Stimulated activated memory B cell treated with anti-CD40 and anti-IgM and Interleukin-4, amounts not matched to agents 10 μg/mL and 1 μg/mL and 100 μg/mL, for 72 hours (primary cell): ENCODE data around the gene PLAAT4.
A peak's percentile ranks its signal among the peaks of the same experiment; 100 is the strongest.
"Not testable (repeated sequence)": the region's sequence is repeated elsewhere in the genome, so short reads cannot be mapped to it uniquely, and the experiment has no call there.

Source experiments
- ATAC-seq: fragments of 150-1000 bp; cut with Tn5 transposase; 2 replicates; pipeline ENCODE4 v1.10.0; 2021
- H3K27ac Mint-ChIP-seq: one replicate; pipeline ENCODE4 v1.8.0; 2022; ENCODE audit warnings: mild to moderate bottlenecking, mixed read lengths
- H3K27me3 Mint-ChIP-seq: one replicate; pipeline ENCODE4 v1.8.0; 2022; ENCODE audit warnings: mixed read lengths
- H3K36me3 Mint-ChIP-seq: one replicate; pipeline ENCODE4 v1.8.0; 2022; ENCODE audit warnings: mixed read lengths
- H3K4me1 Mint-ChIP-seq: one replicate; pipeline ENCODE4 v1.8.0; 2022; ENCODE audit warnings: mixed read lengths
- H3K4me3 Mint-ChIP-seq: one replicate; pipeline ENCODE4 v1.8.0; 2022; ENCODE audit warnings: mild to moderate bottlenecking, moderate library complexity, mixed read lengths
- H3K9me3 Mint-ChIP-seq: one replicate; pipeline ENCODE4 v1.8.0; 2022; ENCODE audit warnings: mixed read lengths

Gene PLAAT4

DNA sequence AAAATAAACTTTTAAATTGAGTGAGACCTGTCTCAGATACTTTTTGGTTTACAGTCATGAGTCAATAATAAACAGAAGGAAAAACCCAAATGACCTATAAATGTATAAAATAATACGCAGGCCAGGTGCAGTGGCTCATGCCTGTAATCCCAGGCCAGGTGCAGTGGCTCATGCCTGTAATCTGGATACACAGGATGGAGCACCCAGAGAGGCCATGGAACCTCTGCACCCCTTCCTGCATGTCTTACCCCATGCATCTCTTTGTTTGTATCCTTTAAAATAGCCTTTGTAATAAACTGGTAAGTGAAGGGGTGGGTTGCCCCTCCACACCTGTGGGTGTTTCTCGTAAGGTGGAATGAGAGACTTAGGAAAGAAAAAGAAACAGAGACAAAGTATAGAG is 8.9 kb upstream of the PLAAT4 start:
- Mint-ChIP-seq H3K9me3 (peaks cover 3% of the 10 kb centered on the region), H3K4me1 (peaks cover 15% of the 10 kb centered on the region), H3K27me3 (peaks cover 14% of the 10 kb centered on the region), H3K27ac (no peak overlapping the region), H3K36me3 (peaks cover 11% of the 10 kb centered on the region), H3K4me3 (no peak overlapping the region)
- no peak for ATAC-seq

DNA sequence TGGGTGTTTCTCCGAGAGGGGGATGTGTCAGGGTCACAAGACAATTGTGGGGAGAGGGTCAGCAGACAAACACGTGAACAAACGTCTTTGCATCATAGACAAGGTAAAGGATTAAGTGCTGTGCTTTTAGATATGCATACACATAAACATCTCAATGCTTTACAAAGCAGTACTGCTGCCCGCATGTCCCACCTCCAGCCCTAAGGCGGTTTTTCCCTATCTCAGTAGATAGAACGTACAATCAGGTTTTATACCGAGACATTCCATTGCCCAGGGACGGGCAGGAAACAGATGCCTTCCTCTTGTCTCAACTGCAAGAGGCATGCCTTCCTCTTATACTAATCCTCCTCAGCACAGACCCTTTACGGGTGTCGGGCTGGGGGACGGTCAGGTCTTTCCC is 8.5 kb upstream of the PLAAT4 start:
- H3K27ac Mint-ChIP-seq: not testable (repeated sequence)

GRCh38 chr11:63528729-63529278 is 7.8 kb upstream of the PLAAT4 start:
- H3K9me3 Mint-ChIP-seq, H3K4me3 Mint-ChIP-seq, H3K27me3 Mint-ChIP-seq, H3K36me3 Mint-ChIP-seq, H3K27ac Mint-ChIP-seq, ATAC-seq: not testable (repeated sequence)
- peaks cover 22% of the 10 kb centered on the region for H3K4me1 Mint-ChIP-seq

More for the DNA sequence above, 8.5 kb upstream of the PLAAT4 start:
- not testable (repeated sequence) for H3K9me3 Mint-ChIP-seq, H3K4me3 Mint-ChIP-seq, H3K27me3 Mint-ChIP-seq, ATAC-seq
- Mint-ChIP-seq H3K4me1 (peaks cover 15% of the 10 kb centered on the region), H3K36me3 (peaks cover 10% of the 10 kb centered on the region)

- H3K27ac Mint-ChIP-seq, H3K9me3 Mint-ChIP-seq, ATAC-seq, H3K4me3 Mint-ChIP-seq, H3K27me3 Mint-ChIP-seq, H3K36me3 Mint-ChIP-seq: not testable (repeated sequence)
- peaks cover 27% of the 10 kb centered on the region for H3K4me1 Mint-ChIP-seq
These were observed 7.2 kb upstream of the PLAAT4 start for GRCh38 chr11:63529373-63529772.

GRCh38 chr11:63530021-63530420 is 6.6 kb upstream of the PLAAT4 start:
- Mint-ChIP-seq H3K4me3 (no peak overlapping the region), H3K4me1 (peaks cover 28% of the 10 kb centered on the region), H3K9me3 (no peaks in the 10 kb centered on the region), H3K27me3 (no peaks in the 10 kb centered on the region), H3K27ac (no peak overlapping the region), H3K36me3 (no peaks in the 10 kb centered on the region)
- no peak for ATAC-seq

DNA sequence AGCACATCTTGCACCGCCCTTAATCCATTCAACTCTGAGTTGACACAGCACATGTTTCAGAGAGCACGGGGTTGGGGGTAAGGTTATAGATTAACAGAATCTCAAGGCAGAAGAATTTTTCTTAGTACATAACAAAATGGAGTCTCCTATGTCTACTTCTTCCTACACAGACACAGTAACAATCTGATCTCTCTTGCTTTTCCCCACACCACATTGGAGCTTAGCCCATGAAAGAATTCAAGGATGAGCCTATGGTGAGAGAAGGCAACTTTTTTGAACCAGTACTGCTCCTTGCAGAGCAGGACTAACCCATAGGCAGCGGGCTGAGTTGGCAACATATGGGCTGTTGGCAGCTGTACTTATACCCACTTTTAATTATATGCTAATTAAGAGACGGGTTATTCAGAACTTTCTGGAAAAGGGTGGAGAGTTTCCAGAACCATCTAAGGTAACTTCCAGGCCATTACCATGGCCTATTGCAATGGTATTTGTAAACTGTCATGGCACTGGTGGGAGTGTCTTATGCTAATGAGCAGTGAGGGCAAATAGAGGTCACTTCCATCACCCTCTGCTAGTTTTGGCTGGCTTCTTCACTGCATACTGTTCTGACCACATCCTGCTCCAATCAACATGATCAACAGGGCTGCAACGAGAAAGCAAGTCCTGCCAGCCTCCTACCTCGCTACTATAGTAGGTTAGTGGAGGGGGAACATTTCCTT is 5.4 kb upstream of the PLAAT4 start:
- H3K36me3 Mint-ChIP-seq, H3K4me3 Mint-ChIP-seq, H3K9me3 Mint-ChIP-seq, H3K27me3 Mint-ChIP-seq, H3K27ac Mint-ChIP-seq: not testable (repeated sequence)
- peak; percentile 93 for ATAC-seq
- peaks cover 34% of the 10 kb centered on the region for H3K4me1 Mint-ChIP-seq

GRCh38 chr11:63532117-63532516 is 4.5 kb upstream of the PLAAT4 start:
- Mint-ChIP-seq H3K4me1 (peaks cover 43% of the 10 kb centered on the region), H3K27ac (no peak overlapping the region), H3K4me3 (no peak overlapping the region), H3K9me3 (no peaks in the 10 kb centered on the region), H3K36me3 (no peaks in the 10 kb centered on the region), H3K27me3 (no peaks in the 10 kb centered on the region)
- ATAC-seq: no peak

DNA sequence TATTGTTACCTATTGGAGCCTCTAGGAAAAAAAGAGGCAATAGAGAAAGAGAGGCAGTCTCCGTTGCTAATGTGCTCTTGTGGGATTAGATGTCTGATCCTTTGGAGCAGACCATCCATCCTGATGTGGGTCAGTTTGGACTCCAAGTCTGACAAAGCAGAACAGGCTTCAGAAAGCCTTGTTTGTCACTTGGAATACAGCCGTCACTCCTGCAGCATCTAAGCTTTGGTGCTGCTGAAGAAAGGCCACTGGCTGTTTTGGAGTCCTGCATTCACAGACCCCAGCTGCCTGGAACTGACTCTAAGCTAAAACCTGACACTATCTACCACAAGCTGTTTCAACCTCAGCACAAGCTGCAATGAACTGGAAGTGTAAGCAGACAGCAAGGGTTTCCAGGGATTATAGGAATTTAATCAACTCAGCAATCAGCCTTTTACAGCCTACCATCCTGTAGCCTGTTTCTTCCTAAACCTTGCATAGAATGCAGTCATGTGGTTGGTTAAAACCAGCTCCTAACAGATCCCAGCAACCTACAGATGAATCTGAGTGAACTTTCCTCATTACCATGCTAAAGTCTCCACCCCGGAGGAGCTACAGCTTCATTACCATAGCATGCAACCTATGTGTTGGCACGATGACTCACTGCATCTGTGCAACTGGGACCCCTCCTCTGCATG is 3.7 kb upstream of the PLAAT4 start:
- Mint-ChIP-seq H3K4me1 (peaks cover 51% of the 10 kb centered on the region), H3K27ac (no peak overlapping the region), H3K4me3 (no peak overlapping the region), H3K9me3 (no peaks in the 10 kb centered on the region), H3K36me3 (no peaks in the 10 kb centered on the region), H3K27me3 (no peaks in the 10 kb centered on the region)
- ATAC-seq: no peak

DNA sequence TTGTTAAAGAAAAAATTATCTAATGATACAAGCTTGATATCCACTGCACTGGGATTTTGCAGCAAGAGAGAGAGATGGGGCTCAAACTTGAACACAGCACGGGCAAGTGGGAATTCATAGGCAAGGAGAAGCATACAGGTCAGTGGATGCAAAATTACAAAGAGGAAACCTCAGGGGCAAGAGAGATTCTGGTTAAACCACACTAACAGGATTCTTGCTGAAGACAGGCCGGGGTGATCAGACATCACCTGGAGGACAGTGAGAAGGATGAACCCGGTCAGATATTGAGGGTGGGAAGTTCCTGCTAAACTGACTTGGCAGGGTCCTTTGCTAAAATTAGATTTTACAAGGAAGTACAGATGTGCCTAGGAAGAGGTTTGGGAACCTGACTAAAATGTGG is 2.5 kb upstream of the PLAAT4 start:
- H3K4me1 Mint-ChIP-seq: peaks cover 61% of the 10 kb centered on the region
- H3K4me3 Mint-ChIP-seq: no peak overlapping the region
- H3K36me3 Mint-ChIP-seq: no peaks in the 10 kb centered on the region
- ATAC-seq: no peak
- no peaks in the 10 kb centered on the region for H3K27me3 Mint-ChIP-seq
- no peaks in the 10 kb centered on the region for H3K9me3 Mint-ChIP-seq
- no peak overlapping the region for H3K27ac Mint-ChIP-seq

DNA sequence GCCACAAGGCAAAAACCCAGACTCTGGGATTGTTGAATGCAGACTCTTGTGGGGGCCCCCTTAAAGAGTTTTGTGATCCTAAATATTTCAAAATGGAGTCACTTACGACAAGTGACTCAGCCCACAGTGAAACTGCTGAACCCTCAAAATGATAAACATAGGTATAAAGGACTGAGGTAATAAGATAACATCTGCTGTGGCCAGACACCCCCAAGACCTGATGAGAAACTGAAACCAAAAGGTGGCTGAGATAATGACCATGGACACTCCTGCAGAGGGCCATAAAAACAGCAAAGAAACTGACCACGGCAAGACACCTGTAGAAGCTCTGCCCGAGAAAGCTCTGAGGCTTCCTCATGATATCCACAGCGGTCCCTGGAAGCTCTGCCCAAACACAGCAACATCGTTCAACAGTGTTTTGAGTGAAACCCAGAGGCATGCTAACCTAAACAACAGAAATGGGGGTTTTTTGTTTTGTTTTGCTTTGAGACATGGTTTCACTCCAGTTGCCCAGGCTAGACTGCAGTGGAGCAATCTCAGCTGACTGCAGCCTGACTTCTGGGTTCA is 1.6 kb upstream of the PLAAT4 start:
- Mint-ChIP-seq H3K4me1 (peaks cover 61% of the 10 kb centered on the region), H3K9me3 (no peaks in the 10 kb centered on the region), H3K27ac (peak overlapping the region; percentile 85), H3K4me3 (no peak overlapping the region), H3K36me3 (no peaks in the 10 kb centered on the region), H3K27me3 (no peaks in the 10 kb centered on the region)
- no peak for ATAC-seq

DNA sequence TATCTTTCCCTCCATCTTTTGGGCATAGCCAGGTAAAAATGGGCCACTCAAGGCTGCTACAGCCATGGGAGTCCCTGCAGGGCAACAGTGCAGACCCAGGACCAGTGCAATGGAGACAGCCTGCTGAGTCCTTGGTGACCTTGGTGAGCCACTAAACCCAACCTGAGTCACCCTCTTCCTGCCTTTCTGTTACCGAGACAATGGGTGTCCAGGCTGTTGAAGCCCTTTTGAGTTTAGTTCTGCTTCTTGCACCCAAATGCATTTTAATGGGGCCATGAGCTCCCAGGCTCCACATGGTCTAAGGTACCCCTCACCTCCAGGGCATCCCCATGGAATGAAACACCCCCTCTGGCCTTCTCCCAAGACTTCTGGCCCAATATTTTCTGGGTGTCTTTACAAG is 874 bp upstream of the PLAAT4 start:
- ATAC-seq: no peak
- Mint-ChIP-seq H3K27ac (peak overlapping the region; percentile 85), H3K4me1 (peaks cover 61% of the 10 kb centered on the region), H3K27me3 (no peaks in the 10 kb centered on the region), H3K36me3 (no peaks in the 10 kb centered on the region), H3K9me3 (no peaks in the 10 kb centered on the region), H3K4me3 (peak overlapping the region; percentile 78)

DNA sequence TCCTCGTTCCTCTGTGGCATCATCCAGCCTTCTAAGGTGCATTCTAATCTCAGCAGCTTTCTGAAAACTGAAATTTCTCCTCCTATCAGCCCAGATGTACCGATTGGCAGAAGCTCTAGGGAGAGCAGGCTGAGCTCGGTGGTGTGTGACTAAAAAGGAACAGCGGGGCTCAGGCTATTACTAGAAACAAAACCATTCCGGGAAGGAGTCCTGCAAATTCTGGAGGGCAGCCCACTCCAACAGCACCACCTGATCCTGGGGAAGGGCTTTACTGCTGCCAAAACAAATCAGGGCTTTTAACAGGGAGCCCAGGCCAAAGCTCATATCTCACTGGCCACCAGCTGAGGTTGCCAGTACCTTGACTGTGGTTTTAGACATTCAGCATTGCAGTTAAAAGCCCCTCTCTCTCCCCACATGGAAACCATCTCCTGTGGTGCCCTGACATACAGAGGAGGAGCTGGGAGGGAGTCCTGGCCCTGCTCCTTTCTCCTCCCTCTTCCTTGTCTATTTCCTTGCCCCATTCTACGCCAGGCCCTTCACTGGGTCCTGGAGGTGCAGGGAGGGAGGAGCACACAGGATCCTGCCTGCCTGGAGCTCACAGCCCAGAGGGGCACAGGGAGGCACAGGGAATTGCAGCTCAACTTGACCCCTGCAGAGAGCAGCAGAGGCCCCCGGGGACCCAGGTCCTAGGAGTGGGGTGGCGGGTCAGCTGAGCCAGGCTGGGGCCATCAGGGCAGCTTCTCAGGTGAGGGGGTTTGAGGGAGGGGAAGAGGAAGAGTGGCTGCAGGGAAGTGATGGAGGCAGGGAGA is 889 bp downstream of the PLAAT4 start:
- Mint-ChIP-seq H3K36me3 (no peaks in the 10 kb centered on the region), H3K4me1 (peaks cover 46% of the 10 kb centered on the region), H3K27ac (peak overlapping the region; percentile 85), H3K4me3 (peak overlapping the region; percentile 78), H3K9me3 (no peaks in the 10 kb centered on the region), H3K27me3 (no peaks in the 10 kb centered on the region)
- peak; percentile 6 for ATAC-seq

- not testable (repeated sequence) for H3K36me3 Mint-ChIP-seq, H3K27ac Mint-ChIP-seq, ATAC-seq, H3K27me3 Mint-ChIP-seq, H3K4me3 Mint-ChIP-seq, H3K9me3 Mint-ChIP-seq
- H3K4me1 Mint-ChIP-seq: peaks cover 31% of the 10 kb centered on the region
These were observed 5.9 kb downstream of the PLAAT4 start for GRCh38 chr11:63542506-63542905.

DNA sequence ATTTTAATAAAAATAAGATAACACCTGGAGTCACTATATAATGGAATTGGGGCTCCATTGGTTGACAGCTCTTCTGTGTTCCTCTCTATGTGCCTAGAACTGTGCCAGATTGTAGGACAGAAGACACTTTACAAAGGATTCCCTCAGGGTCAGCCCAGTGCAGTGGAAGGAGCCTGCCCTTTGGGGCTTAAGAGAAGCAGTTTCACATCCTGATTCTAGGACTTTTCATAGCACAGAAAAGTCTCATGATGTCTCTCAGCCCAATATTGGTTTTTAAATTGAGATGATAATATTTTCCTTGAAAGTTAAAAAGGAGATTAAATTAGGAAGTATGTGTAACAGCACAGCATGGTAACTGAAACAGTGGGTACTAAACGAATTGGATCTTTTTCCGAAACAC is 7.1 kb downstream of the PLAAT4 start:
- no peaks in the 10 kb centered on the region for H3K9me3 Mint-ChIP-seq

GRCh38 chr11:63547061-63547460 is 10.5 kb downstream of the PLAAT4 start:
- Mint-ChIP-seq H3K9me3 (no peaks in the 10 kb centered on the region), H3K27me3 (peaks cover 7% of the 10 kb centered on the region), H3K27ac (no peak overlapping the region), H3K36me3 (peaks cover 9% of the 10 kb centered on the region), H3K4me3 (no peak overlapping the region), H3K4me1 (peaks cover 26% of the 10 kb centered on the region)
- no peak for ATAC-seq

More for the DNA sequence above, 7.1 kb downstream of the PLAAT4 start:
- Mint-ChIP-seq H3K36me3 (peaks cover 9% of the 10 kb centered on the region), H3K4me1 (peaks cover 19% of the 10 kb centered on the region), H3K27ac (no peak overlapping the region), H3K27me3 (no peaks in the 10 kb centered on the region), H3K4me3 (no peak overlapping the region)
- peak; percentile 79 for ATAC-seq
